Activated CD8-positive, alpha-beta memory T cell treated with anti-CD3 and anti-CD28 coated beads, Interleukin-2, amount 50 U/mL, for 1 hour (primary cell): ENCODE measurements around the gene VGF.
"Not testable (repeated sequence)": the region's sequence is repeated elsewhere in the genome, so short reads cannot be mapped to it uniquely, and the experiment has no call there.

Experiments
- DNase-seq: peaks from one replicate; pipeline ENCODE4 v3.0.0-alpha.2; 2020; ENCODE audit errors: extremely low read depth

Gene VGF

DNA sequence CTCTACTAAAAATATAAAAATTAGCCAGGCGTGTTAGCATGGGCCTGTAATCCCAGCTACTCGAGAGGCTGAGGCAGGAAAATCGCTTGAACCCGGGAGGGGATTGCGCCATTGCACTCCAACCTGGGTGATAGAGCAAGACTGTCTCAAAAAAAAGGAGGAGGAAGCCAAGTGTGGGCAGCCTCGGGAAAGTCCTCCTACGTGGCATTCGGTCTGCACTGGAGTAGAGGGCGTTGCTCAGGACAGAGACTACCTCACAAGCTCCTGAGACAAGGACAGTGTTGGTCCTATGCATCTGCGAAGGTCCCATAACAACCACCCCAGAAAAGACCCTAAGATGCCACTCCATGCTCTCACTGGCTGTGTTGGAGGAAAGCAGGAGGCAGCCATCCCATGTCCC lies 48.5 kb downstream of the VGF start:
- no peak for DNase-seq

DNA sequence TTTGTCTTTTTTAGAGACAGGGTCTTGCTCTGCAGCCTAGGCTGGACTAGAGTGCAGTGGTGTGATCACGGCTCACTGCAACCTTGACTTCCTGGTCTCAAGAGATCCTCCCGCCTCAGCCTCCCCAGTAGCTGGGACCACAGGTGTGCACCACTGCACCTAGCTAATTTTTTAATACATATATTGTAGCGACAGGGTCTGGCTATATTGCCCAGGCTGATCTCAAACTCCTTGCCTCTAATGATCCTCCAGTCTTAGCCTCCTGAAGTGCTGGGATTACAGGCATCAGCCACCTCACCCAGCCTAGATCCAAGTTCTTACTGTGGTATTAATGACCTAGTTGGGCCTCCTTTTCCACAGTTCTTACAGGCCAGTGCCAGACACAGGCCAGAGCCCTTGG lies 50.2 kb downstream of the VGF start:
- no peak for DNase-seq

DNA sequence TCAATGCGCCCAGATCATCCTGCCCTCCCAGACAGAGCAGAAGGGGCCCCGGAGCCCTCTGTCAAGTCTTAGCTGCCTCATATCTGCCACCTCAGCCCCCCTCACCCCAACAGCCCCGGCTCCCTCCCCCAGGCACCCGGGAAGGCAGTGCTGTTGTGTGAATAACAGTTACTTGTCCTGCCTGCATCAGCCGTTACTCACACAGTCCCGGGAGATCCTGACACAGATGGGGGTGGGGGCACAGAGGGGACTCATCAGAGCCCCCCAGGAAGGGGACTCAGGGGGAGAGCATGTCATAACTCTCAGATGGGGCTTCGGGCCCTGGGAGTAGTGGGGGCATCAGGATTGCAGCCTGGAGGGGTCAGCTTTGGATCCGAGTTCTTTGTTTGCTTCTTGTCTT lies 50.9 kb downstream of the VGF start:
- no peak for DNase-seq

DNA sequence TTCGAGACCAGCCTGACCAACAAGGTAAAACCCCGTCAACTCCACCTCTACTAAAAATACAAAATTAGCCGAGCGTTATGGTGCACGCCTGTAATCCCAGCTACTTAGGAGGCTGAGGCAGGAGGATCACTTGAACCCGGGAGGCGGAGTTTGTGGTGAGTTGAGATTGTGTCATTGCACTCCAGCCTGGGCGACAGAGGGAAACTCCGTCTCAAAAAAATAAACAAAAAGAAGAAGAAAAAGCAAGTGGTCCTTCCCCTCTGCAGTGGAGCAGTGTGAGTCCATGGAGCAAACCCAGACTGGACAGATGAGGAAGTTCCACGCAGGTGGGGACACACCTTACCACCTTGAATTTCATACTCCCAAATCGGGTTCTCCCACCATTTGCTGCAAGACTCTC lies 51.5 kb downstream of the VGF start:
- no peak for DNase-seq

DNA sequence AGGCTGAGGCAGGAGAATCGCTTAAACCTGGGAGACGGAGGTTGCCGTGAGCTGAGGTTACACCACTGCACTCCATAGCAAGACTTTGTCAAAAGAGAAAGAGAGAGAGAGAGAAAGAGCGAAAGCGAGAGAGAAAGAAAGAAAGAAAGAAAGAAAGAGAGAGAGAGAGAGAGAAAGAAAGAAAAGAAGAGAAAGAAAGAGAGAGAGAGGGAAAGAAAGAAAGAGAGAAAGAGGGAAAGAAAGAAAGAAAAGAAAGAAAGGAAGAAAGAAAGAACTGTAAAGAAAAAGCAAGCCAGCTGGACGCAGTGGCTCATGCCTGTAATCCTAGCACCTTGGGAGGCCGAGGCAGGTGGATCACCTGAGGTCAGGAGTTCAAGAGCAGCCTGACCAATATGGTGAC lies 52.2 kb downstream of the VGF start:
- not testable (repeated sequence) for DNase-seq
